HT1080 (cell line): Measurements from ENCODE around the gene CLSTN2. TPM values are rescaled to one million over a fixed set of nuclear protein-coding genes. Genes with fewer than 3 reads are reported as not detected.

Source experiments
- DNase-seq: peaks from one replicate; pipeline ENCODE4 v3.0.0-alpha.2; 2015; ENCODE audit warnings: low read depth
- total RNA-seq: library from RNA; depleted of rRNA; stranded (reverse); fragments of >200 nt; shearing (Covaris generic); gene quantifications from 2 replicates; pipeline ENCODE4 v1.2.3, GENCODE V29; 2014

The CLSTN2 gene
- total RNA-seq, 1 experiment from 2014 or later: 0.23 TPM

DNA sequence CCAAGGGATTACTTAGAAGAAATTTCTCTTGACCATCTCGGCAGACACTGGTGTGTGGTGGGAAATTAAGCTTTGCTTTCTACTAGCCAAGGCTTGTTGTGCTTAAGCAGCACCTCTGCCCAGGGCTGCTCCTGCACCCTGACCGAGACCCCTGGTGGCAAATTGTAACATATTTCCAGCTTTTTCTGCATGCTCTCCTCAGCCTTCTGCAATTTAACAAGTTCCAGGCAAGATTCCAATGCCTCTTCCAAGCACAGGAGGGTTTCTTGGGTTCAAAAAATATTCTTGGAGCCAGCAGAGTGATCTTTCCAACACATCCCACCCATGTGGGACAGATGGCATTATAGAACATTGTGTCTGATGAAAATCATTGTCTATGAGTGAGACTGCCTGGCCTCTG is 210.5 kb downstream of the CLSTN2 start:
- no peak for DNase-seq

DNA sequence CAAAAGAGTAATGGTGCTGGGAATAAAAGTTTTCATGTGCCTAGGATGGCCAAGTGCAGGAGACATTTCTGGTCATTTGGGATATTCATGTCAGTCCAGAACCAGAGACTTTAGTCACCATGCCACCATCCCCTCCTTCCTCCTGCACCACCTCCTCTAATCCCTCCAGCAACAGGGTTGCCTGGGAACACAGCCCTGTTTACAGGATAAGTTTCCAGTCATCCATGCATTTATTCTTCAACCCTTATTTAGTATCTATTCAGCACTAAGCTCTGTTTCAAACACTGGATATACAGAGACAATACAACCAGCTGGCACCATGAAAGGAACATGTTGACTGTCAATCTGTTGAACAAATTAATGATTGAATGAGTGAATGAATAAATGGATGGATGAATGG is 211.7 kb downstream of the CLSTN2 start:
- no peak for DNase-seq

DNA sequence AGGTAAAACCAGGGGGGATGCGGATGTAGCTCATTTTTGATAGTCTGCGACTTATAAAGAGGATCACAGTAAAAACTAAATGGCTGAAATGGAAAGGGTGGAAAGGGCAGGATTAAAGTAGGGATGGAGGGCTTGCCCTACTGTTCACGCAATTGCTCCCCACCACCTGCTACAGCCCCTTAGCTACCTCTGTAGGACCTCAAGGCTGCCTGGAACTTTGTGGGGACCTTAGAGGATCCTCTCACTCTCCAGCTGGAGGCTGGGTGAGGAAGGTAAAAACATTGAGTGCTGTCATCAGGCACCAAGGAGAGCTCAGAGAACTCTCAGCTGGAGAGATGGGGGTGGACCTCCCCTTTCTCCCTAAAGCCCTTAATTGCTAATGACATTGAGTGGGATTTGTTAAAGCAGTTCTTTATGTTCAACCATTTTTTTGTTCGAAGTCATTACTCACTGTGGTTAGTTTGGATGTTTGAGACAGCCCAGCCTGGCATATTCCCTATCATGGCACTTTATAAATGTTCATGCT is 213.0 kb downstream of the CLSTN2 start:
- no peak for DNase-seq

DNA sequence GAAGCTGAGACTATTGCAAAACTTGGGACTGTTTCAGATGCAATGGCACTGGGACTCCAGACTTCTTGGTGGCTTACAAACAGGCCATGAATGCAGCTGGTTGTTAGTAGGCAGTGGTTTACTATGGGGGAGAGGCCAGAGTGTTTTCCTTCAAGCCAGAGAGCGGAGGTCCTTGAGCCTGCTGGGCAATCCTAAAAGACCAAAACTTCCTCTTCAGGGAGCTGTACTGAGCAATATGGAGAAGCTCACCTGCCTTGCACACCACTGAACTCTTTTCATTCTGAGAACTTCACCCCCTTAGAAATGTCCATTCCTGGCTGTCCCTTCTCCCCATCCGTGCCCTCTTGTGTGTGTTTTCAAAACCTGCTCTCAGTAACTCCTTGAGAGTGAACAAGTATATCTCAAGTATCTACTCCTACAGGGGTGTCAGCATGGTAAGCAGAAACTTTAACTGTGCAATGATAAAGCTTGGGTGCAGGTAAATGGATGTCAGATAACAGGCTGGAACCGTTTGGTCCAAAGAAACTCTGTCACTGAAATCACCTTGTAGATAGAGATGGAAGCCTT is 213.9 kb downstream of the CLSTN2 start:
- no peak for DNase-seq

DNA sequence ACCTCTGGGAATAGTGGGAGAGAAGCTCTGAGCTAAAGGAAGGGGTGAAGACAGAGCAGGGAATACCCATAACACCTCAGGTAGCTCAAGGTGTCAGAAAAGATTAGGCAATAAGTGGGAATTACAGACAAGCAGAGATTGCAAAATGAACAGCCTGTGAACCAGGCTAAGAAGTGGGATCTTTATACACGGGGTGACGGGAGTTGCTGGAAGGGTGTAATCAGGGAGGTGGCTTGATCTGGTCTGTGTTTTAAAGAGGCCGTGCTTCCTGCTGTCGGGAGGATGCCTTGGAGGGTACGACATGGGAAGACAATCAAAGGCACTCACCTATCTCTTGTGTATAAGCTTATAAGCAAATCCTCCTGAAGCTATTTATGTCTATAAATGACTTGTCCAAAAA is 216.3 kb downstream of the CLSTN2 start:
- DNase-seq: no peak

DNA sequence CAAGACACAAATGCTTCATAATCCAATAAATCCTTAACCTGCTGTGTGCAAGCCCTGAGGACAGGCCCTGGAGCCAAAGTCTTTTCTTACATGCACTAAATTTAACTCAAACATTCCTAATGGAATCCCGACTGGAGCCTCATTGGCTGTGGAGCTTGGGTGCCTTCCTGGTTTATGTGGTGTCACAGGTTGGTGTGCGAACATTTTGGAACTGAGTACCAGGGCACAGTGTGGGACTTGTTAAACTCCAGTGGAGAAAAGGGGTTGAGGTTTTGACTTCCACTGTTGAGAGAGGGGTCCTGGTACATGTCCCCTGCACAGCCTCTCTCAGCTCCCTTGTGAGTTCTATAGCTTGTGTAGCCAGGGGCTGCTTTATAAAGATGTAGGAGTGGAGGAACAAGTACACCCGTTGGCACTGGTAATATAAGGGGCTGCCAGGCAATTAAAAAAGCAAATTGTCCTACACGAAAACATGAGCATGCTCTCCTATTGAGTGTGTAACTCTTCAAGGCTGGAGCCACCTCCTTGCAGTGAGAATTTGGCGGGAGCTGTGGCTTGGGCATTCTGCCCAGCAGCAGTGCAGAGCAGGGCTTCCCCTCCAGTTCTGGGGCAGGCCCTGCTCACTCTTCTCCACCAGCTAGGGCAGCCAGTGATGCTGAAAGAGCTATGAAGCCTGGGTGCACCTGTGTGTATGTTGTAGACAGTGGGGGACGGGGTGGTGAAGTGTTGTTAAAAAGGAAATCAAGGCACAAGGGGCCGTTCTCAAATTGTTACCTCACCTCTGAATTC is 218.1 kb downstream of the CLSTN2 start:
- DNase-seq: no peak

DNA sequence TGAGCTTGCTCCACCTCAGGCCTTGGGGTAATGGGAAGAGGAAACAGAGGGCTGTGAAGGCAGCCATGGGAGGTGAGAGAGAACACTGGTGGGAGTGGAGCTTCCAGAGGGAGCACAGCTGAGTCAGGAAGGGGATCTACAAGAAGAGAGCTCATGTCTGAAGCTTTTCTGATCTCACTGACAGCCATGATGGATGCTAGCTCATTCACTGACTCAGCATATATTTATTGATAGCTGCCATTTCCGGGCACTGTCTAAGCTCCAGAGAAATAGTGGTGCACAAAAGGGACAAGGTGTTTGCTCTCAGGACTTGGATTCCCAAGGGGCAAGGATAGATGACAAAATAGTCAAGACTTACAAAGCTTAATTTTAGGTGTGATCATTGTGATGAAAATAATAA is 218.8 kb downstream of the CLSTN2 start:
- no peak for DNase-seq

DNA sequence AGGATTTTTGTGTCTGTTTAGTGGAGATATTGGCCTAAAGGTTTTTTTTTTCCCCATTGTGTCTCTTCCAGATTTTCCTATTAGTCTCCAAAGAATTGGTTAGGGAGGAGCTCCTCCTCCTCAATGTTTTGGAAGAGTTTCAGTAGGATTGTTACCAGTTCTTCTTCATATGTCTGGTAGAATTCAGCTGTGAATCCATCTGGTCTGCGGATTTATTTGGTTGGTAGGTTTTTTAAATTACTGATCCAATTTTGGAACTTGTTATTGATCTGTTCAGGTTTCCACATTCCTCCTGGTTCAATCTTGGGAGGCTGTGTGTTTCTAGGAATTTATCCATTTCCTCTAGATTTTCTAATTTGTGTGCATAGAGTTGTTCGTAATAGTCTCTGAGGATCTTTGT is 222.2 kb downstream of the CLSTN2 start:
- no peak for DNase-seq

DNA sequence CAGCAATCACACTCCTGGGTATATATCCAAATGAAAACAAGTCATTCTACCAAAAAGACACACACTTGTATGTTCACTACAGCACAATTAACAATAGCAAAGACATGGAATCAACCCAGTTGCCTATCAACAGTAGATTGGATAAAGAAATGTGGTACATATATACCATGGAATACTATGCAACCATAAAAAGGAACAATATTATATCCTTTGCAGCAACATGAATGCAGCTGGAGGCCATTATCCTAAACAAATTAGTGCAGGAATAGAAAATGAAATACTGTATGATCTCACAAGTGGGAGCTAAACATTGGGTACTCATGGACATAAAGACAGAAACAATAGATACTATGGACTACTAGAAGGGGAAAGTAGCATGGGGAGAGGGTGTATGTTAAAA is 224.7 kb downstream of the CLSTN2 start:
- no peak for DNase-seq

DNA sequence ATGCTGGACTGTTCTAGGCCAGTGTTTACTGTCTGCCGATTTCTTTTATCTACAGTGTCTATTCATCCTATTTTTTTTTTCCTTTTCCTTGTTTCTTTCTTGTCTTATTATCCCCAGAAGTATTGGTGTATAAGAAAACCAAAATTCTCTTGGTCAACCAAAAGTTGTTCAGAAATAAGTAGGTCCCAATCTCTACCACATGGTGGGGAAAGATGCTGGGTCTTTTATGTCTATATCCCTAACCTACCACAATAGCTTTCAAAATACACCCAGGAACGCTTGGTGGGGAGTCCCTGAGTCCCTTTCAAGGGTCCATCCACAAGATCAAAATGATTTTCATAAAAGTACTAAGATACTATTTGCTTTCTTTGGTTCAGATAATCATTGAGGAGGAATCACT is 225.6 kb downstream of the CLSTN2 start:
- no peak for DNase-seq

DNA sequence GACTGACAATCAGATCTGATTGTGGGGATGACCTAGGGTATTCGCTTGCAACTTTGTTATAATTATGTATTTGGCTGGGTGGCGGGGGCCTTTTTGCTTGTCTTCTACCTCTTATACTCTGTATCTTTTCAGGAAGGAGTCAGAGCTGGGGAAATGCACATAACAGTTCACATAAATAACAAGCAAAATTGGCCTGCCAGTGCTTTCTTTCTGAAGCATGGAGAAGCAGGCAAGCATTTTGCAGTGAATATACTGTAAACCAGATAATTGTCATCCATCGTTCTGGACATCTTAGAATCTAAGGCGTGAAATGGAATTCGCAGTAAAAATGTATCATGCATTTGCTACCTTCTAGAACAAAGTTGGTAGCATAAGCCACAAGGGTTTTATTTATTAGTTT is 227.6 kb downstream of the CLSTN2 start:
- no peak for DNase-seq

DNA sequence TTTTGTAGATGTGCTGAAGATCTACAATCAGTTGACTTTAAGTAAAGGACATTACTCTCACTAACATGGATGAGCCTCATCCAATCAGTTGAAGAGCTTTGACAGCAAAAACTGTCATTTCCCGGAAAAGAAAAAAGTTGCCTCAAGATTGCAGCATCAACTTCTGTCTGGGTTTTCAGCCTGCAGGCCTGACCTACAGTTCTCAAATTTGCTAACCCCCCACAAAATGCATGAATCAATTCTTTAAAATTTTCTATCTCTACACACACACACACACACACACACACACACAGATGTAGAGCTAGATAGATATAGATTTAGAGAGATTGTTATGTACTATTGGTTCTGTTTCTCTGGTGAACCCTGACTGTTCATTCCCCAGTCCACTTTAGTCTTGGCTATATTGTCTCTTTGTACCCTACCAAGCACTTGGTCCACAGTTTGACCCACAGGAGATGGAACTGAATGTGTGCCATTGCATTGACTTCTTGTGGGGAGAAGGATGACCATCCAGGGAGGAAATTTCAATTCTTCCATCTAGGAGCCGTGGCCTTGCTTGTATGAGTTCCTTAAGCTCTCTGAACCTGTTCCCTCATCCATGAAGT is 228.3 kb downstream of the CLSTN2 start:
- no peak for DNase-seq

DNA sequence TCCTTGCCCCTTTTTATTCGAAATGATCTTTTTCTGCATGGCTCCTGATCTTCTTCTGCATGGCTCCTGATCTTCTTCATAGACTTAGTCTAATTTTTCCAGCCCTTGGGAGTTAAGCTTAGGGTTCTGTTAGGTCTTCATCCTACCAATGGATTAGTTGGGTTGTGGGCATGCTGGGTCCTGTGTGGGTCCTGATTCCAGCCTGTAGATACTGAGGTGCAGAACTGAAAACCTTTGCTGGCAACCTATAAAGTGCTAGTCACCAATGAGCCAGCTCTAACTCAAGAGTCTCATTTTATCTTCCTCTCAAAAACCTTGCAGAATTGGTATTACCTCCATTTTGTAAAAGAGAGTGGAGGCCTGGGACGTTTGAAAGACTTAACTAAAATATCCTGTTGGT is 229.2 kb downstream of the CLSTN2 start:
- no peak for DNase-seq

DNA sequence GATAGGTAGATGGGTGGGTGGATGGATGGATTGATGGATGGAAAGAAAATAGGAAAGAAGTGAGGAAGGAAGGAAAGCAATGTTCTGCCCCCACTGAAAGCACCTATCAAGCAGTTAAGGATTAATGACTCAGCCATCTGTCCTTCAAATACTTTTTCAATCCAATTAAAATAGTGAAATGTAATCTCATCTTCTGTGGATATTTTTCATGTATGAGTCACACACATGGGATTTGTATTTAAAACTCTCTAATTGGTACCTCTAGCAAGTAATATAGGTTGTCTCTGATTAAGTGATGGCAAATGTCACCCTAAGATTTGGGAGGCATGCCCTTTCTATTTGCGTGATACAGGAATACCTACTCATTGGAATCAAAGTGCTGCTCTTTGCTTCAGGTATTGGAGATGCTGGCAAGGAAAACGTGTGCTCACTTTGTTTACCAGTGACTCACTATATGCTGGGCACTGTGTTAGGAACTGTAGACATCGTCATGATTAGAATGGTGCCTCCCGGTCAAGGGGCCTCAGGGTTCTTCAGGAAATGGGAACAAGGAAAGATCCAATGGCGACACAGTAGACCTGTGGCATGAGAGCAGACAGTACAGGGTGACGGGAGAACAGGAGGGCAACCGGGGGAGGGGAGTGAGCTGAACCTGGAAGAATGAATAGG is 230.1 kb downstream of the CLSTN2 start:
- peak; percentile 76 for DNase-seq

DNA sequence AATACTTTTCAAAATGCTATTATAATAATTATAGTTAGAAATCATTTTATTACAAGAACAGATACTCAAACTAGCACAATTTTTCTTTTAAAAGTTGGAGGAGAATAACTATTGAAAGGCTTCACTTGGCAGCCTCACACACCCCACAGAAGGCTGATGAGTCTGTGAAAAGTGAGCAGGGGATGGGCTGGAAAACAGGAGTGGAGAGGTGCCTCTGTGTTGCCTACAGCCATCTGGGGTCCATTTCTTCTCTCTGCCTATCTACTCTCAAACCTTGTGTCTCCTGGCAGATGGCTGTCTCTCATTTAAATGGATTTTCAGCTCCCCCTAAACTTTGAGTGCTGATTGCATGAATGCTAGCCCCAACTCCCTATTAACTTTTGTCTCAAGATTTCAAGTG is 230.8 kb downstream of the CLSTN2 start:
- DNase-seq: no peak

DNA sequence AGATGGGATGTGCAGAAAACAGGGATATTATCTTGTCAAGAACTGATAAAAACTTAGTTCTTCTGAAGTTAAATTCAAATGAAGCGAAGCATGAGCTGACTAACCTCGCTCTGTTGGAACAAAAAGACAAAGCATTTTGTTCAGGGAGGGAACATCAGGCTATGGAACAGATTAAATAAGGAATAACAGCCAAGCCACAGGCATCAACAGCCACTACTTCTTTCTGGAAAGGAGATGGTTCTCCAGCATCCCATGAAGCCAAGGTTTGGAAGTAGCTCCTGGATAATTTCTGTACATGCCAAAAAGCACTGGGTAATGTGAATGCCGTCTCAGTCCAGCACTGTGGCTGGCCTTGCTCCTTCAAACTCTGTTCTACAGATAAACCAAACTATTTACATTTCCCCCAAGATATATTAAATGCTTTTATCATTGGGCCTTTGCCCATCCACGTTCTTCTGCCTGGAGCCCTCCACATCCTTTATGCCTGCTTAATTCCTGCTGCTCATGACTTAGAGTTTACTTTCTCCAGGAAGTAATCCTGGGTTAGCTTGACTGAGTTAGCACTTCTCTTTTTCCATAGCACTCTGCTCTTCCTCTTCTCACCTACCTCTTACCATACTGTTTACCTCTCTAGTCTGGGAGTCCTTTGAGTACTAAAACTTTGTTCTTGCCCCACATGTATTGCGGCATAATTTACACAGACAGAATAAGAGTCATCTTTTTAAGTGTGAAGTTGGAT is 232.0 kb downstream of the CLSTN2 start:
- DNase-seq: no peak

DNA sequence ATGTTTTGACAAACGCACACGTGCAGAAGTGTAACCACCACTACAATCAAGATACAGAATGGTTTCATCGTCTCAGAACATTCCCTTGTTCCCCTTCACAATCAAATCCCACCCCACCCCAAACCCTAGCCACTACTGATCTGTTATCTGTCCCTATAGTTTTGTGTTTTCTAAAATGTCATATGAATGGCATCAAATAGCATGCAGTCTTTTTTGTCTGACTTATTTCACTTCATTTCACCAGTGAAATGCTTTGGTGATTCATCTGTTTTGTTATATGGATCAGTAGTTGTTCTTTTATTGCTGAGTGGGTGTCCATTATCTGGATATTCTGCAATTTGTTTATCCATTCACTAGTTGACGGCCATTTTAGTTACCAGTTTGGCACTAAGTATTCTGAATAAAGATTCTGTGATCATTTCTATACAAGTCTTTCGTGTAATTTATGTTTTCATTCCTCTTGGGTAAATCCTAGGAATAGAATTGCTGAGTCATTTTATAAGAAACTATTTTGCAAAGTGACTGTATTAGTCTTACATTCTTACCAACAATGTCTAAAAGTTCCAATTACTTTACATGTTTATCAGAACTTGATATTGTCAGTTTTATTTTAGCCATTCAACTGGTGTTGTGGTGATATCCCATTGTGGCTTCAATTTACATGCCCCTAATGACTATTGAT is 232.8 kb downstream of the CLSTN2 start:
- DNase-seq: no peak

DNA sequence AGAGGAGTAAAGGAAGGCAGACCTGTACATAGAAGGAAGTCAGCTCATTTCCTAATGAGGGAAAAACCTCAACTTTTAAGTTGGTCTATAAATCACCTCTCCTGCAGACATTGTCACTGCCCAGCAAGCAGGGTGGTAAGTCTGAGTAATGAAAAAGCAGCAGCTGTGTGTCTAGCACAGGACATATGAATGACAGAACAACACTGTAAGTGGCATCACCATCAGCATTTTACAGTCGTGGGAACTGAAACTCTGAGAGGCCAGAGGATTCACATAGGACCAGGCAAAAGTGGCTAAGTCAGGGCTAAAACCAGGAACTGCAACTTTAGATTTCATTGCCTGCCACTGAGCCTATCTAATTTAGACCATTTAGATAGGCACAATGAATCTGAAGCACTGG is 235.6 kb downstream of the CLSTN2 start:
- no peak for DNase-seq

DNA sequence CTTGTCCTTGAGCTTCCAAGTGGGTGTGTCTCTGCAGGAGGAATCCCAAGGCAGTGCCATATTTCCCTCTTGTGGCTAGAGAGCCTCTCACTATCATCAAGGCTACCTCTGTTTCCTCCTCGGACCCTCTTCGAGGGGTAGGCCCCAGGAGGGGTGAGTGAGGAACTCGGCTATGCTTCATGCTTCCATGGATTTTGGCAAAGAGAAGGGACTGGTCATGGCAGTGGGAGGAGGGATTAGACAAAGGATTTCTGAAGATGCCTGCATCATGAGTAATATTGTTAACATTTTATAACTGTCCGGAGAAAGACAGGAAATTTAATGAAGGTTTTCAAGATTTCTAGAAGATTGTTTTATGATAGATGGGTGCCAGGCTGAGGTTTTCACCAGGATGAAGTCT is 241.5 kb downstream of the CLSTN2 start:
- DNase-seq: peak; percentile 70

DNA sequence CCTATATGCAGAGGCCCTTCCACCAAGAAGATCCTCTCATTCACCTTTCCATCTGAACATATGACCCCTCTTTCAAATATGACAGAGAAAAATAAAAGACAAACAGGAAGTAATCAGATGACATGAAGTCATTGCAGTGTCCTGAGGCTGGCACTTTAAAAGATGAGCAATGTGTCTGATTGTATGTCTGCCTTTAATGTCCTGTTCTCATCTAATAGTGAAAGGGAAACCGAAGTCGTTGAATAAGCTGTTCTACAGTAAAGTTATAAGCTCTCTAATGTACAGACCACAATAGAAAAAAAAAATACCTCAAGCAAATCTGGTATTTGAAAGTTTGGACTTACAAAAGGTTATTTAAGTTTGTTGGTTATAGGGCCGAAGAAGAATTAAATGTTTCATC is 243.0 kb downstream of the CLSTN2 start:
- no peak for DNase-seq

DNA sequence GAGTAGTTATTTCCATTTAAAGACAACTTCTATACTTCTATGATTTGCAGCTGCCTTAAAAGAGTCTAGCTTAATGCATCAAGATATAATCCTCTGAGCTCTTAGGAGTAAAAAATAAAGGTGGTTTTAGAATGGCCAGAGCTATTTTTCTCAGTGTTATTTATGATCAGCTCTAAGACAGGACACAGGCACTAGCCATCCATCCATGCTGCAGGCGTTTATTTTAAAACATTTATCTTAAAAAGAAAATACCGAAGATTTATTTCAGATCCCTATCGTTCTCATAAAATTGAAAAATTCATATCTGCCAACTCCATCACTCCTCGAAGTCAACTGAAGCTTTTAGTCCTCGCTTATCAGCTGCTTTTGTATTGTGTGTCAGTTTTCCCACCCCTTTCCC is 243.5 kb downstream of the CLSTN2 start:
- no peak for DNase-seq
